Hepatocyte (in vitro differentiated cells): ENCODE data around the gene RAD50.

ENCODE experiments used
- EZH2 ChIP-seq: fragments of 200-600 bp; sonication (generic); IDR thresholded peaks from 2 replicates; pipeline ENCODE4 v1.6.1; 2016; ENCODE audit warnings: antibody characterized with exemption, mild to moderate bottlenecking, borderline replicate concordance
- EZH2phosphoT487 ChIP-seq: fragments of 200-600 bp; sonication (generic); IDR thresholded peaks from one replicate; pipeline ENCODE4 v1.6.1; 2018; ENCODE audit warnings: antibody characterized with exemption, mild to moderate bottlenecking, low read depth, moderate library complexity; ENCODE audit not compliant: unreplicated experiment, severe bottlenecking
- TF ChIP-seq, protein P1 (sequence below): fragments of 200-600 bp; sonication (generic); IDR thresholded peaks from 2 replicates; pipeline ENCODE4 v1.5.1; 2016; ENCODE audit warnings: antibody characterized with exemption, mild to moderate bottlenecking; ENCODE audit not compliant: poor library complexity

DNA sequence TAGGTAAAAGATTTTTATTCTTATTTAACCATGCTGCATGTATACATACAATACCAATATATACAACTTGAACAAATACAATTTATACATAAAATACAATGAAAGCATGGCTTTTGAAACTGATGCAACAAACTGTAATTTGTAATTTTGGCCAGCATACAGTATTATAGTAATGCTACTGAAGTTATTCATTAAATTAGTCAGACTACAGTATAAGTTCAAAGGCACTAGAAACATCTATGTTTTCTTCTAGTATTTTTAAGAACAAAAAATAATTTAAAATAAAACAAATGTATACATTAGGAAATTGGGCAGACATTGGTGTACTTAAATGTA, 135.8 kb downstream of the RAD50 start:
- TF ChIP-seq, protein P1, sequence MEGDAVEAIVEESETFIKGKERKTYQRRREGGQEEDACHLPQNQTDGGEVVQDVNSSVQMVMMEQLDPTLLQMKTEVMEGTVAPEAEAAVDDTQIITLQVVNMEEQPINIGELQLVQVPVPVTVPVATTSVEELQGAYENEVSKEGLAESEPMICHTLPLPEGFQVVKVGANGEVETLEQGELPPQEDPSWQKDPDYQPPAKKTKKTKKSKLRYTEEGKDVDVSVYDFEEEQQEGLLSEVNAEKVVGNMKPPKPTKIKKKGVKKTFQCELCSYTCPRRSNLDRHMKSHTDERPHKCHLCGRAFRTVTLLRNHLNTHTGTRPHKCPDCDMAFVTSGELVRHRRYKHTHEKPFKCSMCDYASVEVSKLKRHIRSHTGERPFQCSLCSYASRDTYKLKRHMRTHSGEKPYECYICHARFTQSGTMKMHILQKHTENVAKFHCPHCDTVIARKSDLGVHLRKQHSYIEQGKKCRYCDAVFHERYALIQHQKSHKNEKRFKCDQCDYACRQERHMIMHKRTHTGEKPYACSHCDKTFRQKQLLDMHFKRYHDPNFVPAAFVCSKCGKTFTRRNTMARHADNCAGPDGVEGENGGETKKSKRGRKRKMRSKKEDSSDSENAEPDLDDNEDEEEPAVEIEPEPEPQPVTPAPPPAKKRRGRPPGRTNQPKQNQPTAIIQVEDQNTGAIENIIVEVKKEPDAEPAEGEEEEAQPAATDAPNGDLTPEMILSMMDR, result no peak
- no peak for TF ChIP-seq EZH2phosphoT487
- no peak for TF ChIP-seq EZH2
